ENCODE results near the gene VWA1.
"Not testable (repeated sequence)": the region's sequence is repeated elsewhere in the genome, so short reads cannot be mapped to it uniquely, and the experiment has no call there.

The VWA1 gene

GRCh38 chr1:1406101-1406820 is 29.2 kb upstream of the VWA1 start:
- DNase-seq = no peak

- DNase-seq = peak in 1 of 2 experiments; percentile 82
Measured at GRCh38 chr1:1406821-1407635, 28.5 kb upstream of the VWA1 start, which contains the start of gene MRPL20. Gene MRPL20, minus strand, starts transcription at chr1:1407293. Its CDS starts 76 bp downstream, at chr1:1407217.

GRCh38 chr1:1407636-1408318 is 27.7 kb upstream of the VWA1 start:
- DNase-seq = no peak

GRCh38 chr1:1410238-1410637 is 25.3 kb upstream of the VWA1 start:
- DNase-seq = not testable (repeated sequence)

- no peak for DNase-seq
Measured at GRCh38 chr1:1411626-1412025, 23.9 kb upstream of the VWA1 start.

GRCh38 chr1:1412311-1412902 is 23.1 kb upstream of the VWA1 start:
- not testable (repeated sequence) for DNase-seq

GRCh38 chr1:1415751-1416150 is 19.7 kb upstream of the VWA1 start:
- no peak for DNase-seq

- not testable (repeated sequence) for DNase-seq
Measured at GRCh38 chr1:1417396-1417795, 18.1 kb upstream of the VWA1 start.

GRCh38 chr1:1417825-1418463 is 17.5 kb upstream of the VWA1 start:
- not testable (repeated sequence) for DNase-seq

GRCh38 chr1:1418464-1419362 is 16.8 kb upstream of the VWA1 start:
- DNase-seq = no peak

GRCh38 chr1:1419363-1419812 is 16.1 kb upstream of the VWA1 start:
- DNase-seq = no peak

- no peak for DNase-seq
Measured at GRCh38 chr1:1419813-1420653, 15.5 kb upstream of the VWA1 start.

- no peak for DNase-seq
Measured at GRCh38 chr1:1420654-1421141, 14.8 kb upstream of the VWA1 start.

- DNase-seq = no peak
Measured at GRCh38 chr1:1421147-1421906, 14.2 kb upstream of the VWA1 start, which contains the start of gene ANKRD65. Gene ANKRD65, minus strand, starts transcription at chr1:1421276. Its CDS starts 271 bp downstream, at chr1:1421005.

GRCh38 chr1:1421907-1422464 is 13.5 kb upstream of the VWA1 start:
- DNase-seq = no peak

- no peak for DNase-seq
Measured at GRCh38 chr1:1422465-1423244, 12.8 kb upstream of the VWA1 start.

- no peak for DNase-seq
Measured at GRCh38 chr1:1423245-1423597, 12.3 kb upstream of the VWA1 start.

- no peak for DNase-seq
Measured at GRCh38 chr1:1424707-1425106, 10.8 kb upstream of the VWA1 start.

Data from cerebellar nuclear complex (tissue), 1 donor.